ENCODE measurements around the gene KAZN.

Gene KAZN

GRCh38 chr1:14738235-14738634 is 139.8 kb downstream of the KAZN start:
- Histone ChIP-seq H3K27ac (ENCODE audit: low read depth, low read length, poor library complexity, severe bottlenecking) (no peak overlapping the region), H3K4me2 (ENCODE audit: low read length) (no peak overlapping the region), H3F3A (ENCODE audit: insufficient read depth, low read length) (no peaks in the 10 kb centered on the region), H3K36me3 (ENCODE audit: insufficient read depth, low read length) (no peaks in the 10 kb centered on the region), H3K79me2 (ENCODE audit: insufficient read depth, low read length) (no peaks in the 10 kb centered on the region), H3K9ac (ENCODE audit: low read length) (no peak overlapping the region), H3K4me3 (ENCODE audit: low read depth, low read length, poor library complexity, severe bottlenecking) (no peak overlapping the region), H3K9me2 (ENCODE audit: low read depth, low read length) (no peaks in the 10 kb centered on the region), H3K27me3 (ENCODE audit: insufficient read depth, low read length) (no peaks in the 10 kb centered on the region), H4K20me1 (ENCODE audit: insufficient read depth, low read length) (no peaks in the 10 kb centered on the region), H3K9me3 (ENCODE audit: low read length) (no peaks in the 10 kb centered on the region), H3K4me1 (ENCODE audit: insufficient read depth, low read length, severe bottlenecking) (peaks cover 9% of the 10 kb centered on the region), H2AFZ (ENCODE audit: low read length) (no peak overlapping the region)
- TF ChIP-seq, protein P1, sequence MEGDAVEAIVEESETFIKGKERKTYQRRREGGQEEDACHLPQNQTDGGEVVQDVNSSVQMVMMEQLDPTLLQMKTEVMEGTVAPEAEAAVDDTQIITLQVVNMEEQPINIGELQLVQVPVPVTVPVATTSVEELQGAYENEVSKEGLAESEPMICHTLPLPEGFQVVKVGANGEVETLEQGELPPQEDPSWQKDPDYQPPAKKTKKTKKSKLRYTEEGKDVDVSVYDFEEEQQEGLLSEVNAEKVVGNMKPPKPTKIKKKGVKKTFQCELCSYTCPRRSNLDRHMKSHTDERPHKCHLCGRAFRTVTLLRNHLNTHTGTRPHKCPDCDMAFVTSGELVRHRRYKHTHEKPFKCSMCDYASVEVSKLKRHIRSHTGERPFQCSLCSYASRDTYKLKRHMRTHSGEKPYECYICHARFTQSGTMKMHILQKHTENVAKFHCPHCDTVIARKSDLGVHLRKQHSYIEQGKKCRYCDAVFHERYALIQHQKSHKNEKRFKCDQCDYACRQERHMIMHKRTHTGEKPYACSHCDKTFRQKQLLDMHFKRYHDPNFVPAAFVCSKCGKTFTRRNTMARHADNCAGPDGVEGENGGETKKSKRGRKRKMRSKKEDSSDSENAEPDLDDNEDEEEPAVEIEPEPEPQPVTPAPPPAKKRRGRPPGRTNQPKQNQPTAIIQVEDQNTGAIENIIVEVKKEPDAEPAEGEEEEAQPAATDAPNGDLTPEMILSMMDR (IDR thresholded peaks at IDR 0.05; ENCODE audit: low read length): no peak
- no peak for TF ChIP-seq EZH2 (IDR thresholded peaks at IDR 0.05; ENCODE audit: borderline replicate concordance, low read length)

GRCh38 chr1:14738647-14739046 is 140.2 kb downstream of the KAZN start:
- no peaks in the 10 kb centered on the region for H3F3A ChIP-seq (ENCODE audit: insufficient read depth, low read length)
- H2AFZ ChIP-seq (ENCODE audit: low read length): no peak overlapping the region
- H3K4me2 ChIP-seq (ENCODE audit: low read length): no peak overlapping the region
- no peaks in the 10 kb centered on the region for H3K79me2 ChIP-seq (ENCODE audit: insufficient read depth, low read length)
- H3K36me3 ChIP-seq (ENCODE audit: insufficient read depth, low read length): no peaks in the 10 kb centered on the region
- H3K4me1 ChIP-seq (ENCODE audit: insufficient read depth, low read length, severe bottlenecking): peaks cover 9% of the 10 kb centered on the region
- H3K27ac ChIP-seq (ENCODE audit: low read depth, low read length, poor library complexity, severe bottlenecking): no peak overlapping the region
- TF ChIP-seq, protein P1 (IDR thresholded peaks at IDR 0.05; ENCODE audit: low read length): no peak
- no peak for TF ChIP-seq EZH2 (IDR thresholded peaks at IDR 0.05; ENCODE audit: borderline replicate concordance, low read length)
- no peaks in the 10 kb centered on the region for H3K9me3 ChIP-seq (ENCODE audit: low read length)
- no peaks in the 10 kb centered on the region for H3K9me2 ChIP-seq (ENCODE audit: low read depth, low read length)
- no peak overlapping the region for H3K9ac ChIP-seq (ENCODE audit: low read length)
- no peaks in the 10 kb centered on the region for H3K27me3 ChIP-seq (ENCODE audit: insufficient read depth, low read length)
- H3K4me3 ChIP-seq (ENCODE audit: low read depth, low read length, poor library complexity, severe bottlenecking): no peak overlapping the region
- no peaks in the 10 kb centered on the region for H4K20me1 ChIP-seq (ENCODE audit: insufficient read depth, low read length)

GRCh38 chr1:14739082-14739832 is 140.8 kb downstream of the KAZN start:
- Histone ChIP-seq H3K4me3 (ENCODE audit: low read depth, low read length, poor library complexity, severe bottlenecking) (no peak overlapping the region), H3F3A (ENCODE audit: insufficient read depth, low read length) (no peaks in the 10 kb centered on the region), H3K27ac (ENCODE audit: low read depth, low read length, poor library complexity, severe bottlenecking) (no peak overlapping the region), H2AFZ (ENCODE audit: low read length) (no peak overlapping the region), H4K20me1 (ENCODE audit: insufficient read depth, low read length) (no peaks in the 10 kb centered on the region), H3K36me3 (ENCODE audit: insufficient read depth, low read length) (no peaks in the 10 kb centered on the region), H3K27me3 (ENCODE audit: insufficient read depth, low read length) (no peaks in the 10 kb centered on the region), H3K9me2 (ENCODE audit: low read depth, low read length) (no peaks in the 10 kb centered on the region), H3K9ac (ENCODE audit: low read length) (no peak overlapping the region), H3K4me1 (ENCODE audit: insufficient read depth, low read length, severe bottlenecking) (peaks cover 9% of the 10 kb centered on the region), H3K79me2 (ENCODE audit: insufficient read depth, low read length) (no peaks in the 10 kb centered on the region), H3K9me3 (ENCODE audit: low read length) (no peaks in the 10 kb centered on the region), H3K4me2 (ENCODE audit: low read length) (no peak overlapping the region)
- TF ChIP-seq, protein P1 (IDR thresholded peaks at IDR 0.05; ENCODE audit: low read length): no peak
- TF ChIP-seq EZH2 (IDR thresholded peaks at IDR 0.05; ENCODE audit: borderline replicate concordance, low read length): no peak
